SKM-1 treated with dmso at 0.1 percent for 144 hours (cell line): ENCODE measurements around the gene RPL3.

Source experiments
- DNase-seq: peaks from one replicate; lab custom pipeline; 2025; ENCODE audit not compliant: unreplicated experiment; lab: John Stamatoyannopoulos, UW

Gene RPL3

DNA sequence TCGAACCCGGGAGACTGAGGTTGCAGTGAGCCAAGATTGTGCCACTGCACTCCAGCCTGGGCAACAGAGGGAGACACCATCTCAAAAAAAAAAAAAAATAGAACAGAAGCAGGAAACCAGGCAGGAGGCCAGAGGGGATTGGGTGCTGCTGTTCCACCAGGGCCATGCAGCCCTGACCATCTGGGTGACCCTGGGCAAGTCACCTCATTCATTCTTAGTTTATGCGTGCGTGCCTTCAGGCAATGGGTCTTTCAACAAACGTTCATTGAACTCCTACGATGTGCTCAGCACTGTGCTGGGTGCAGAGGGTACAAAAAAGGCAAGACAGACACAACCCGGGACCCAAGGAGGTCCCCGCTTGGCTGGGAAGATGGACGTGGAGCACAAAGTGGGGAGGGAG, 18.3 kb downstream of the RPL3 start:
- no peak for DNase-seq

DNA sequence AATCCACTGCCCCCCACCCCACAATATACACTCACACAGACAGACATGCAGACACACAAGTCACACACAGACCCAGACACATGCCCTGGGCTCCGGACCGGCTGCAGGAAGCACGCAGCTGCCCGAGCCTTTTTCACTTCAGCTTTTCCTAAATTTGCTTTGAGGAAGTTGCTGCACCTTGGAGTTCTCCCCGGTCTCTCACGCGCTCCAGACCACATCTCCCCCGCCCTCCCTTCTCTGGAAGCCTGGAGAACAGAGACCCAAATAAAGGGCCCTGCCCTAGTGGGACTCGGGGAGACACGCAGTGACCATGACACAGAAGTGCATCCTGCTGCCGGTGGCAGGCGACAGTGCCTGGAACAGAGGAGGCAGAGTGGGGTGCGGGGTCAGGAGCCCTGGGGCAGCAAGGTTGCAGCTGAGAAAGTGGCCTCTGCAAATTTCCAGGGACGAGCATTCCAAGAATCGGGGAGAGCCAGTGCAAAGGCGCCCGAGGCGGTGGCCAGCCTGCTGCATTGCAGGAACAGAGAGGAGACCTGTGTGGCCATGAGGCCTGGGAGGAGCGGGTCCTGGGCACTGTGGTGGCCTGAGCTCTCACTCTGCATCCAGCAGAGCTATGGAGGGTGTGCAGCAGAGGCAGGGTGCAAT, 19.1 kb downstream of the RPL3 start:
- DNase-seq: peak; percentile 77

DNA sequence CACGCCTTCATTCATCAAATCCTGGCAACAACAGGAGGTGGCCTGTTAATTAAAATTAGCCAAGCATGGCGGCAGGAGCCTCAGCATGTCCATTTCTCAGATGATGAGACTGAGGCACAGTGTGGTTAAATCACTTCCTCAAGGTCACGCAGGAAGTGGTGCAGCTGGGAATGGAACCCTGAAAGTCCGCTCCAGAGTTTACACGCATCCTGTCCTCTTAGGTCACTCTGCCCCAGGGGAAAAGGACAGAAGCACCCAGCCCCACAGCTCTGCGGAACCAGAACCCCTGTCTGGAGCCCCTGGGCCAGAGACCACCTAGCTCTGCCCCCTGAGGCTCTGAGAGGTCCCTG, 19.6 kb downstream of the RPL3 start:
- DNase-seq: peak; percentile 62

DNA sequence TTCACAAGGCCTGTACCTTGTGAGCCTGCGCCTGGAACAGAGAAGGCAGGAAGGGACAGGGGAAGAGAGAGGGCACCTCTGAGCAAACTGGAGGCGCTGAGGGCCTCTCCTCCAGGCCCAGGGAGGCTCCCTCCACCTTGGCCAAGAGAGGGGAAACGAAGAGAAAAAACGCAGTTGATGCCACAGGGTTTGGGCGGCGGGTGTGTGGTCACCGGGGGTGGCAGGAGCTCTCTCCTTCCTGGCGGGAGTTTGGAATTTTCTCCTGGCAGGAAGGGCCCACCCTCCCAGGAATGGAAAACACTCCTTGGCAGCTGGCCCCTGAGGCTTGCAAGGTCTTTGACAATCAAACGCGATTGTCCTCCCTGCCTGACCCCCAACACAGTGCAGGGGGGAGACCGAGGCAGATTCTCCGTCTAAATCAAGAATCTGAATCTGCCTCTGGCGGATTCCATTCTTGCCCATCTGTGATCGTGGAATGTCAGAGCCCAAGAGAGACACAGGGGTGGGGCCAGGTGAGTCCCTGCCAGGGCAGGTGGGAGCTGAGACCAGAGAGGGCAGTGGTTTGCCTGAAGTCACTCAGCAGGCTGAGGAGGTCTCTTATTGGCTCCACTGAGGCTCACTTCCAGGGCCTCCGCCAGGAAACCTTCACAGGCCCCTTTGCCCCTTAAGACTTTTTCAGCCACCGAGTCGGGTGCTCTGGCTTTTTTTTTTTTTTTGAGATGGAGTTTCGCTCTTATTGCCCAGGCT, 21.0 kb downstream of the RPL3 start:
- DNase-seq: no peak

DNA sequence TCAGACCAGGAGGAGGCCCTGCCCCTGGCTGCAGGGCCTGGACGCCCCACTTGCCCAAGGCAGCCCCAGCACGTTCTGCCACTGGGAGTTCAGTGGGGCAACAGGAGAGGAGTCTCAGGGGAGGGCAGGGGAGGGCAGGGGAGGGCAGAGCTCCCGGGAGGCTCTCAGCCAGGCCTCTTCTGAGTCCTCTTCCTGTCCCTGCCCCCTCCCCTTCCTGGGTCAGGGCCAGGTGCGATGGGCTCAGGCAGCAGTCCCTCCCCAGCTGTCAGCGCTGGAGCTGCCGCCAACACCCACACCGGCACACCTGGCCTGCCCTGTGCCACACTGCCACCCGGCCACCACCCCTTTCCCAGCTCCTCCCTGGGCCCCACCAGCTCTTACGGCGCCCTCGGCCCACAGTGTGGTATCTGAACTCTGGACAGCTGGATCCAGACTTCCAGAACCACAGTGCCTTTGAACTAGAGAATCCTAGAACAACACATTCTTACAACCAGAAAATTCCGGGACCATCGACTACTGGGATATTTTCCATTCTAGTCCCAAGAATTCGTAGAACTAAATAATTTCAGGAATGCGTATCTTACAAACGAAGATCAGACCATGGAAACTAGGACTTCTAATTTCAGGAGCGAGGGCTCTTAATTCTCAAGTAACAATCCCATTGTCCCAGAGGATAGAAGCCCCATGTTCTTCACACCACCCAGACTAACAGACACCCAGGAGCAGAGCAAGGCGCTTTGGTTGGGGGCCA, 21.8 kb downstream of the RPL3 start:
- DNase-seq: no peak

DNA sequence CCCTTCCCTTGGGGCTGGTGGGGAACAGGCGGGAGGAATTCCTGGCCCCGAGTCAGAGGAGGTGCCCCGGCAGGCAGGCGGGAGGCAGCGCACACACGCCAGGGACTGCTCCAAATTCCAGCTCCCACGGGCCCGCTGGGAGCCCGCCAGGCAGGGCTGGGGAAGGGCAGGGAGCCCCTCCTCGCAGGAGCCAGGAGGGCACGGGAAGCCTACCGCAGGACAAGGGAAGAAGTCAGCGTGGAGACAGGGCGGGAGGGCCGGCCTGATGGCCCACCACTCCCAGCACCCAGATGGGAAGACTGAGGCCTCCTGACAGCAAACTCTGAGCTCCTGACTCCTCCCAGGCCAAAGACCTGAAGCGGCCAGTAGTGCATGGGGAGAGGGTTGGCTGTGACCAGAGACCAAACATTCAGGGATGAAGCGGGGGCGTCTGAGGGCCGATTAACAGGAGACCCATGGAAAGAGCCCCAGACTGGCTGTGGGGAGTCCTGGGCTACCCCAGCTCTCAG, 22.4 kb downstream of the RPL3 start:
- no peak for DNase-seq

DNA sequence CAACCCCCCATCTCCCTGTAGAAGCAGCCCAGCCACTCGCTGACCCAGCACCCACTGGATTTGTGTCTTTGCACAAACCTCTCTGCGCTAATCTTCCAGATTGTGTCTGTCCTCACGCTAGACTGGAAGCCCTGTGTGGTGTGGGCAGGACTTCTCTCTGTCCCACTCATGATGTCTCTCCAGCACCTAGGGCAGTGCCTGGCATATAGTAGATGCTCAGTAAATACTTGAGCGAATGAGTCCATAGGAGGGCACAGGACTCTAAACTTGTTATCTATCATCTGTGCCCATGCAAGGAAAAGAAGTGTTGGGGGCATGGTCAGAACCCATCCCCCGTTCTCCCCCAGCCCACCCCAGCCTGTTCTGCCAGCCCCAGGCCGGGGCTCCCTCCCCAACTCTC, 22.9 kb downstream of the RPL3 start:
- DNase-seq: no peak

DNA sequence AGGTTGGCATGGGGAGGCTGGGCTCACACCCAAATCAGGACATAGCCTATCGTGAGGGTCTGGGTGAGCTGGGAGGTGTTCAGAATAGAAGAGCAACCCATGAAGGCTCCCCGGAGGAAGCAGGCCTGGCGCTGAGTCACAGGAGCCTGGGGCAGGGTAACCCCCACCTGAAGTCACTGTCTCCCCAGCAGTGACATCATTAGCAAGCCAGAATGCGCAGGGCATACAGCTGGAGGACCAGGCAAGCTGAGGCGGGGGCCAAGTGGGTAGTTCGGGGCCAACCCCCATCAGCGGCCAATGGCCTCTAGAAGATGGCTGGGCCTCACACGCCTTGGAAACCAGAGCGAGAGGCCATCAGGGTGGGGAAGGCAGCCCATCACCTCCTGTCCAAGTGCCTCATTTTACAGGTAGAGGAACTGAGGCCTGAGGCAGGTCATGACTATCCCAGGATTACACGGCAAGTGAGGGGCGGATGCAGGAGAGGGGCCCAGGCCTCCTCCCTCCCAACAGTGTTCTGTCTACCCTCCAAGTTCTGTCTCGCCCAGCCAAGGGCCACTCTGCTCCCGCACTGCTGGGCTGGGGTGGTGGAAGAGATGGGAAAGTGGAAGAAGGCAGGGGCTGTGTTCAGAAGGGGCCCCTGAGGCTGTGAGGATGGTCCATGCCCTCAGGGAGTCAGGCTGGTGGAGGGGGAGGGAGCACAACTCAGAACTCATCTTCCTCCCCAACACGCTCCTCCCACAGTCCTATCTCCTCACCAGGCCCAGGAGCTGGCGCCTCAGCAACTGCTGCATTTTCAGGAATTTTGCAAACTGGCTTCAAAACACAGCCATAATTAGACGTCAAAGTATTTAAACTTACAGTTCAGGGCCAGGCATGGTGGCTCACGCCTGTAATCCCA, 24.6 kb downstream of the RPL3 start:
- DNase-seq: no peak

DNA sequence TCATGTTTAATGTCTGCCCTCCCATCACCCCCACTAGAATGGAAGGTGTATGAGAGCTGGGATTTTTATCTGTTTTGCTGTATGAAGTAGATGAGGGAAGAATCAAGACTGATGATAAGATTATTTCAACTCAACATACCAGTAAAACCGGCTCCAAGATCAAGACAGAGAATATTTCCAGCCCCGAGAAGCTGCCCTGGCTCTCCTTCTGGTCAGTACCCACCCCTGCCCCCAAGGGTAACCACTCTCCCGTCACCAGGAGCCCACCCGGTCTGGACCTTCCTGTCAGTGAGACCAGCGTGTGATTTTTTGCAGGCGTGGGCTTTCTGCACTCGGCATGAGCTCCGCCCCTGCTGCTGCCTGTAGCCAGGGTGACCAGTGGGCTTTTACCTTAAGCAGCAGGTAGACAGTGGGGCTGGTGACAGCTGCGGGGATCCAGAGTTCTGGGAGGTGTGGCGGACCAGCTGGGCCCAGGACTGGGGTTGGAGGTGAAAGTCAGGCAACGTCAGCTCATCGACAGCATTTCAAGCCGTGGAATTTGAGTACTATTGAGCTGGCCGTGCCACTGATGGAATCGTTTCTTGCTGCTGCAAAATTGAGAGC, 25.6 kb downstream of the RPL3 start:
- DNase-seq: no peak

DNA sequence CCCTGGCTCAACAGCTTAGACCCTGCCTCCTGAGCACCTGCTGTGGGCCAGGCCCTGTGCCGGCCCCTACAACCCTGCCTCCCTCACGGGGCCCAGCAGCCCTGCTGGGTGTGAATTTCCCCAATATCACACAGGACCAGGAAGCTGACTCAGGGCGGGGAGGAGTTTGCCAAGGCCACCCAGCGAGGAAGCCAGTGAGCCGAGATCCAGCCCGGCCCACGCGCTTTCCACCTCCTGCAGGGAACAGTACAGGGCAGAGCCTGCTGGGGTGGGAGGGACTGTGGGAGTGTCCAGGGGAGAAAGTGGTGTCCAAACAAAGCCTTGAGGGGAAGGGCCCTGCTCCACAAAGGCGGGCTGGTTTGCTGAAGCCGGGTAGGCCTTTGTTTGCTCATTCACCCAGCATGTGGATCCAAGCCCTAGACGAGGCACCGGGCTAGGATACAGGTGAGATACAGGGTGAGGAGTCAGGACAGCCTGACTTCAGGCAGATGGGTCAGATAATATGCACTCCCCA, 26.8 kb downstream of the RPL3 start:
- peak; percentile 45 for DNase-seq

DNA sequence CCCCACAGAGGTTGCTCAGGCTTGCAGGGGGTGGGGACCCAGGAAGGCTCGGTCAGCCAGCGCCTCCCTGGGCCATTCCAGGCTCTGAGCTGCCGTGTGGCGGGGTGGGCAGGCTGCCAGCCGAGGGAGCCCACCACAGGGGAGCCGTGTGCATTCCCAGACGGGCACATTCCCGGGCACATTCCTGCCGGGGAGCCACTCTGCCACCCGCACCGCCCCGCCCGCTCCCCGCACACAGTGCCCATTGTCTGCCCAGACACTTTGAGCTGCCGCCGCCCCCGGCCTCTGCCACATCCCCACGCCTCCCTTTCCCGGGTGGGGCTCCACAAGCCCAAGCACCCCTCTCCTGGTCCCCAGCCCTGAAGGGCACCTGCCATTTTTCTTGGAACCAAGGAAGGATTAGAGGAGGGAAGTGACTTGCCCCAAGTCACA, 27.4 kb downstream of the RPL3 start:
- no peak for DNase-seq

DNA sequence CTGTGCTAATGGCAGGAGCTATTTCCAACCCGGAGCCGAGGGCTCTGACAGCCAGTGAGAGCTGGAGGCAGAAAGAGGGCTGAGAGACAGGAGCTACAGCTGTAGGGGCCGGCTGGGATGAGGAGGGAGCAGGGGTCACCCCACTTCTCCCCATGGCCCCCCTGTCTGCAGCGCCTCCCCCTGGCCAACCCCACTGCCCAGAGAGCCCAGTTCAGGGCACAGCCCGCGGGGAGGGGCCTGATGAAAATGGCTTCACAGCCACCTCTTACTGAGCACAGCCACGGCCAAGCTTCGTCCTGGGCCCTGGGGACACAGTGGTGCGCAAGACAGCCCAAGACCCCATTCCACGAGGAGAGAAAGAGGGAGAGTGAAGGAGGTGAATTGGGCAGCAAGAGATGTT, 27.9 kb downstream of the RPL3 start:
- DNase-seq: no peak

DNA sequence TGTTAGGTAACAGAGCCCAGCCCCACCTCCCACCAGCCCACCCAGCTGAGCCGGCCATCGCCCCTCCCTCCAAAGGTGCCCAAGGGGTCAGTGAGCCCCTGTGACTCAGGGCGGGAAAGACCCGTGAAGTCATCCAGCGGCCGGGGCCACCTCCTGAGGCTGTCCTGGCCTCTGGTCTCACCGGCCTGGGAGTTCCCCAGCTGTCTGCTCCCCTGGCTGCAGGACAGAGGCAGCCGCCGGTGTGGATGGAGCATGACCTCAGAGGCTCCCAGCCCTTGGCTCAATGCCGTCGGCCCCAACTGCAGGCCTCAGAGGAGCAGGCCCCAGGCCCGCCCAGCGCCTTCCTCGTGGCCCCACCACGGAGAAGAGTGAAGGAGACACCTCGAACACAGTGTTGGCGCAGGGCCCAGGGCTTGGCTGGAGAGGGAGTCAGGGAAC, 28.7 kb downstream of the RPL3 start:
- no peak for DNase-seq

DNA sequence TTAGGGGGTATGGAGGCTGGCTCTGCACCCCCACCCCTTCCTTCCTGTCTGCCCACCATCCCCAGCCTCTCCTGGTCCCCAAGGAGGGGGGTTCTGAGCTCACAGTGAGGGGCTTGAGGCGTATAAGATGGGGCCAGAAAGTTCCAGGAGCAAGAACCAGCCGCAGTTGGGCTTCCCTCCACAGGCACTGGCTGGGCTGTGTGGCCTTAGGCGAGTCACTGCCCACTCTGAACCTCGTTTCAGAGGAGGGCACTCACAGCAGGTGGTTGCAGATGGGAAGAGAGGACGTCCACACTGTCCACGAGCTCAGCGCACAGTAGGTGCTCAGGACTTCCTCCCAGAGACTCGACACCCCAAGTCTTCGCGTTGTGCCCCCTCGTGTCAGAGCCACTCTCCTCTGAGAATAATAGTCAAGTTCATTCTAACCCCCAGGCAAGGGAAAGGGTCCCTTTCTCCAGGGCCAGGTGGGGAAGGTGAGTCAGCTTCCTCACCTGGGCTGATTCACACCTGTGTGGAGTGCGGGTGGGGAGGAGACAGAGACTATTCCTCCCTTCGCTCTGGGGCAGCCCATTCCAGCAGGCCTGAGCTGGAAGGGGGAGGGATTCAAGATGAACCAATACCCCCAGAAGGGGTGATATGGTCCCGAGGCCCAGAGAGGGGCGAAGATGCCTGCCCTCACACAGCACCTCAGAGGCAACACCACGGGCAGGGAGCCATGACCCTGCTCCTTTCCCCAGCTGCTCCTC, 29.3 kb downstream of the RPL3 start:
- DNase-seq: no peak

DNA sequence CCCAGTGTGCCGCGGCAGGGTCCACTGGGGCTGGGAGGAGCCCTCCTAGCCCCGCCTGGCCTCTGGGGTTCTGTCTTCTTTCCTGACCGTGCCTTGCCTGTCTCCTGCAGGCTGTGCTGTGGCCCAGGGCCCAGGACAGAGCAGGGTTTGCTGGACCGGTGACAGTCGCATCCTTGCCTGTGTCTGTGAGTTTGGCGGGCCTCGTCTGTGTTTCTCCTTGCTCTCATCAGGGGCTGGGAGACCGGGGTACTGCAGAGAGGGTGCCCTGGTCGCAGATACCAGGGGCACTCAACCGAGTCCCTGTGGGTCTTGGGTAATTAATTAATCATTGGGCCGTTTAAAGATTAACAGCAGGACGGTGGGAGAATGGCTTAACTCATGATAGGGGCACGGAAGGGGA, 29.9 kb downstream of the RPL3 start:
- DNase-seq: no peak

DNA sequence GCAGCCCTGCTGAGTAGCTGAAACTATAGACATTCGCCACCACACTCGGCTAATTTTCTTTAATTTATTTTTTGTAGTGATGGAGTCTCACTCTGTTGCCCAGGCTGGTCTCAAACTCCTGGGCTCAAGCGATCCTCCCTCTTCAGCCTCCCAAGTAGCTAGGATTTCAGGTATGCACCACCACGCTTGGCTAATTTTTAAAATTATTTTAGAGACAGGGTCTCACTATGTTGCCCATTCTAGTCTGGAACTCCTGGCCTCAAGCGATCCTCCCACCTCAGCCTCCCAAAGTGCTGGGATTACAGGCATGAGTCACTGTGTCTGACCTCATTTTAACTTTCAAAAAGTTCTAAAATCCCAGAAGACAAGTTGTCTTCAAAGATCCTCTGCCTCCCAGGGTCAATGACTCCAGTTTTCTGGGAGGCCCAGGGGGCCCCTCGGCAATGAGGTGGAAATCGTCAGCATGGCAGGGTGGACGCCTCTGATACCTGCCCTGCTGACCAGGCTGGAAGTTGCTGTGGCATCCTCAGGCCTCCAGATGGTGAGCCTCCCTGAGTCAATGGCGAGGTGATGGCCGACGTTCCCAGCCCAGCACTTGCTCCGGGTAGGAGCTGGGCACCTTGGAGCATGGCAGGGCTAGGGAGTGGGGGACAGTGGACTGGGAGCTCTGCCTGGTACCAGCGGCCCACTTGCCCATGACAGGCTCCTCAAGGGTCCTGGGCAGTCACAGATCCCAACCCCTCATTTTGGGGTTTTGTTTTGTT, 31.1 kb downstream of the RPL3 start:
- DNase-seq: no peak

DNA sequence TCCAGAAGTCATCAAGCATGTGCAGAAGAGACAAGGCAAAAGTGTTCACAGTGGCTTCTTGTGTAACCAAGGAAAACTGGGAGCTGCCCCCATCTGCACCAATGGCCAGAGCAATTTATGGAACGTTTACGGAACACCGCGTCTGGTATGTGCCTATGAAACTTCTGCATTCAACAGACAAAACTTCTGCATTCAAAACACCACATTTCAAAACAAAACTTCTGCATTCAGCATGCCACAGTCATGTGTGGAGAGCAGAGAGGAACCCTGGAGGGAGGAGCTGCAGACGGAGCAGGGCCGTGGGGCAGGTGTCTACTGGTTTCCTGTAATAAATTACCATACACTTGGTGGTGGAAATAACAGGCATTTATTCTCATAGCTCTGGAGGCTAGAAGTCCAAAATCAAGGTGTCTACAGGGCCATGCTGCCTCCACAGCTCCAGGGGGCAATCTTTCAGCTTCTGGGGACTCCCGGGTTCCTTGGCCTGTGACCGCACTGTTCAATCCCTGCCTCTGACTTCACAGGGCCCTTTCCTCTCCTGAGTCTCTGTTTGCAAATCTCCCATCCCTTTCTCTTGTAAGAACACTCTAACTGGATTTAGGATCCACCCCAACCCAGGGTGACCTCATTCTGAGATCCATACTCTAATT, 32.2 kb downstream of the RPL3 start:
- peak; percentile 80 for DNase-seq

DNA sequence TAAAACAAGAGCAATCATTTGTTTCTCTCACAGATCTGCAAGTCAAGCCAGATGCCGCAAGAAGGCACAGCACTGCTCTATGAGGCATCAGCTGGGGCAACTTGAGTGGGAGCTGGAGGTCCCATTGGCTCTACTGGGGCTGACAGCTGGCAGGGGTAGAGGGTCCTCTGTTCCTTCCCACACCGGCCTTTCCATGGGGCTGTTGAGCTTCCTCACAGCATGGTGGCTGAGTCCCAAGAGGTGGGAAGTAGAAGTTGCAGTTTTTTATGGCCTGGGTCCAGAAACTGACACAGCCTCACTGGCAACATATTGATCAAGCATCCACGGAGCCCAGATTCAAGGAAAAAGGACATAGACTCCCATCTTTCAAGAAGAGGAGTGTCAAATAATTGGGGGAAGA, 34.4 kb downstream of the RPL3 start:
- no peak for DNase-seq
